T-helper 1 cell treated with Interleukin-12 subunit alpha and Interleukin-12 subunit beta and Interleukin-4 antibody, amounts not matched to agents 30 μg/mL and 1 μg/mL, for 36 hours (primary cell): ENCODE data around the gene OR51Q1.

ENCODE experiments used
- H3K27ac Mint-ChIP-seq: one replicate; pipeline ENCODE4 v1.8.0; 2021; ENCODE audit warnings: mild to moderate bottlenecking, mixed read lengths
- H3K27me3 Mint-ChIP-seq: one replicate; pipeline ENCODE4 v1.8.0; 2021; ENCODE audit warnings: low read depth, mixed read lengths
- H3K36me3 Mint-ChIP-seq: one replicate; pipeline ENCODE4 v1.8.0; 2021; ENCODE audit warnings: low read depth, mixed read lengths
- H3K4me1 Mint-ChIP-seq: one replicate; pipeline ENCODE4 v1.8.0; 2021; ENCODE audit warnings: low read depth, mixed read lengths
- H3K4me3 Mint-ChIP-seq: one replicate; pipeline ENCODE4 v1.8.0; 2021; ENCODE audit warnings: mild to moderate bottlenecking, moderate library complexity, mixed read lengths
- H3K9me3 Mint-ChIP-seq: one replicate; pipeline ENCODE4 v1.8.0; 2021; ENCODE audit warnings: mixed read lengths

Gene OR51Q1

GRCh38 chr11:5460983-5461621 lies 39.2 kb downstream of the OR51Q1 start:
- no peaks in the 10 kb centered on the region for H3K9me3 Mint-ChIP-seq
- H3K36me3 Mint-ChIP-seq = no peaks in the 10 kb centered on the region
- H3K4me3 Mint-ChIP-seq = no peak overlapping the region
- H3K27me3 Mint-ChIP-seq = no peaks in the 10 kb centered on the region
- no peaks in the 10 kb centered on the region for H3K4me1 Mint-ChIP-seq
- no peak overlapping the region for H3K27ac Mint-ChIP-seq

GRCh38 chr11:5467527-5467926 lies 45.6 kb downstream of the OR51Q1 start:
- H3K36me3 Mint-ChIP-seq = no peaks in the 10 kb centered on the region
- no peak overlapping the region for H3K27ac Mint-ChIP-seq
- no peaks in the 10 kb centered on the region for H3K9me3 Mint-ChIP-seq
- H3K4me1 Mint-ChIP-seq = peaks cover 2% of the 10 kb centered on the region
- no peak overlapping the region for H3K4me3 Mint-ChIP-seq
- H3K27me3 Mint-ChIP-seq = peaks cover 5% of the 10 kb centered on the region
